IMR-90 (cell line): Measurements from ENCODE around the gene TSEN34. TPM values are rescaled to one million over a fixed set of nuclear protein-coding genes. Genes with fewer than 3 reads are reported as not detected.

Experiments
- ATAC-seq: fragments of 200-7000 bp; cut with Tn5 transposase; 2 replicates; pipeline ENCODE4 v1.9.1; 2020; ENCODE audit warnings: low read depth, mild to moderate bottlenecking, moderate library complexity
- BruUV-seq: library from RNA; stranded (reverse); fragments of 400-500 nt; replicated peaks from 2 replicates; lab custom pipeline; 2021; lab: Mats Ljungman, UMichigan
- CTCF ChIA-PET: fragments of 300-600 bp; formaldehyde crosslinking; extraction: SDS; loops from one replicate; lab custom pipeline; 2021; ENCODE audit warnings: antibody characterized with exemption; lab: Yijun Ruan, JAX
- POLR2A ChIA-PET: fragments of 300-600 bp; sonication (Branson Sonifier 250); formaldehyde crosslinking; loops from one replicate; lab custom pipeline; 2022; ENCODE audit warnings: antibody characterized with exemption; ENCODE audit not compliant: unreplicated experiment; lab: Charles Lee
- DNase-seq: peaks from one replicate; pipeline ENCODE4 v3.0.0; 2013
- H2AFZ ChIP-seq: replicated peaks from 2 replicates; pipeline ENCODE3; 2013; ENCODE audit warnings: low read length, mild to moderate bottlenecking; ENCODE audit not compliant: poor library complexity
- H2AK5ac ChIP-seq: 2 replicates; pipeline ENCODE4 v1.6.1; 2013; ENCODE audit warnings: low read depth, low read length, inconsistent platforms
- H2AK9ac ChIP-seq: replicated peaks from 2 replicates; pipeline ENCODE3; 2013; ENCODE audit warnings: mild to moderate bottlenecking, low read depth, low read length, moderate library complexity; ENCODE audit not compliant: poor library complexity
- H2BK120ac ChIP-seq: 2 replicates; pipeline ENCODE4 v1.6.1; 2013; ENCODE audit warnings: low read depth, low read length, inconsistent platforms
- H2BK15ac ChIP-seq: 3 replicates; pipeline ENCODE4 v1.6.1; 2013; ENCODE audit warnings: low read depth, low read length, inconsistent platforms
- H2BK20ac ChIP-seq: 2 replicates; pipeline ENCODE4 v1.6.1; 2013; ENCODE audit warnings: low read depth, mild to moderate bottlenecking, inconsistent platforms, low read length, moderate library complexity
- H2BK5ac ChIP-seq: 2 replicates; pipeline ENCODE4 v1.6.1; 2013; ENCODE audit warnings: mild to moderate bottlenecking, low read depth, low read length, inconsistent platforms; ENCODE audit not compliant: poor library complexity, severe bottlenecking
- H3K14ac ChIP-seq: replicated peaks from 2 replicates; pipeline ENCODE4 v1.6.1; 2013; ENCODE audit warnings: low read depth, low read length, inconsistent platforms
- H3K18ac ChIP-seq: 2 replicates; pipeline ENCODE4 v1.6.1; 2013; ENCODE audit warnings: low read depth, low read length, control low read depth
- H3K23ac ChIP-seq: 2 replicates; pipeline ENCODE4 v1.6.1; 2013; ENCODE audit warnings: low read depth, low read length, inconsistent platforms
- H3K27ac ChIP-seq: 2 replicates; pipeline ENCODE4 v1.5.1; 2013; ENCODE audit warnings: mild to moderate bottlenecking, control low read depth, low read length; ENCODE audit not compliant: insufficient read depth
- H3K27me3 ChIP-seq: 2 replicates; pipeline ENCODE4 v1.6.1; 2013; ENCODE audit warnings: low read length; ENCODE audit not compliant: control insufficient read depth, insufficient read depth
- H3K36me3 ChIP-seq: 2 replicates; pipeline ENCODE4 v1.6.1; 2013; ENCODE audit warnings: low read length, mixed read lengths; ENCODE audit not compliant: control insufficient read depth, insufficient read depth
- H3K4ac ChIP-seq: 2 replicates; pipeline ENCODE4 v1.6.1; 2013; ENCODE audit warnings: low read depth, low read length, inconsistent platforms
- H3K4me1 ChIP-seq: 2 replicates; pipeline ENCODE4 v1.6.1; 2013; ENCODE audit warnings: low read length, mixed read lengths; ENCODE audit not compliant: control insufficient read depth, insufficient read depth
- H3K4me2 ChIP-seq: 2 replicates; pipeline ENCODE4 v1.6.1; 2013; ENCODE audit warnings: low read depth, mild to moderate bottlenecking, control low read depth, low read length, moderate library complexity
- H3K4me3 ChIP-seq: 2 replicates; pipeline ENCODE4 v1.5.1; 2013; ENCODE audit warnings: low read depth, mild to moderate bottlenecking, control low read depth, low read length, moderate library complexity; ENCODE audit not compliant: insufficient read depth
- H3K56ac ChIP-seq: 2 replicates; pipeline ENCODE4 v1.6.1; 2013; ENCODE audit warnings: low read length, inconsistent platforms; ENCODE audit not compliant: insufficient read depth; ENCODE audit errors: extremely low read depth
- H3K79me1 ChIP-seq, 2 experiments: 2 replicates each; pipeline ENCODE4 v1.6.1; 2013; ENCODE audit warnings: low read length in 2 of 2, inconsistent platforms in 1 of 2, low read depth in 1 of 2
- H3K9ac ChIP-seq: 2 replicates; pipeline ENCODE4 v1.6.1; 2013; ENCODE audit warnings: low read depth, low read length, control low read depth
- H3K9me1 ChIP-seq: 2 replicates; pipeline ENCODE4 v1.6.1; 2013; ENCODE audit warnings: low read length, inconsistent platforms; ENCODE audit not compliant: insufficient read depth
- H3K9me3 ChIP-seq: 2 replicates; pipeline ENCODE4 v1.6.1; 2013; ENCODE audit warnings: low read length; ENCODE audit not compliant: control insufficient read depth, insufficient read depth
- H4K20me1 ChIP-seq: 2 replicates; pipeline ENCODE4 v1.6.1; 2013; ENCODE audit warnings: low read length, inconsistent platforms; ENCODE audit not compliant: insufficient read depth
- H4K5ac ChIP-seq: 2 replicates; pipeline ENCODE4 v1.6.1; 2013; ENCODE audit warnings: mild to moderate bottlenecking, low read depth, low read length, control low read depth
- H4K8ac ChIP-seq, 2 experiments: 2 replicates each; pipeline ENCODE4 v1.6.1; 2013; ENCODE audit warnings: low read depth in 2 of 2, low read length in 2 of 2, control low read depth in 1 of 2, inconsistent platforms in 1 of 2
- H4K91ac ChIP-seq: 2 replicates; pipeline ENCODE4 v1.6.1; 2013; ENCODE audit warnings: low read depth, low read length, inconsistent platforms; ENCODE audit not compliant: insufficient read depth
- MAFK ChIP-seq: IDR thresholded peaks from 2 replicates; pipeline ENCODE4 v1.6.1; 2012; ENCODE audit warnings: low read depth, low read length, improper control_type of control experiment
- WGBS, 2 experiments: methylation state at CpG; one replicate each; pipeline versions ENCODE4 v1.1.5 to v1.1.7; 2013; ENCODE audit warnings: missing lambda C conversion rate in 2 of 2; ENCODE audit not compliant: insufficient read length in 1 of 2; ENCODE audit errors: extremely low coverage in 2 of 2; 5-methylcytosine and 5-hydroxymethylcytosine counted together
- dilution Hi-C: fragments of 300-500 bp; cut with HindIII; formaldehyde crosslinking; loops from one replicate; pipeline ENCODE4 v1.14.3; 2018; ENCODE audit warnings: low sequenced_read_pairs; ENCODE audit not compliant: unreplicated experiment
- in situ Hi-C: fragments of 300-500 bp; cut with MboI; formaldehyde crosslinking; loops from 3 replicates; pipeline ENCODE4 v1.14.3; 2019; ENCODE audit warnings: low sequenced_read_pairs, inconsistent platforms, mixed read lengths
- intact Hi-C: fragments of 100-400 bp; cut with micrococcal nuclease; formaldehyde crosslinking; loops from 2 replicates; pipeline ENCODE4 v1.10.0; 2022
- polyA plus RNA-seq, 3 experiments: library from polyadenylated mRNA; depleted of rRNA; stranded (reverse); fragments of >200 nt; gene quantifications; 2 replicates each; pipeline ENCODE4 v1.2.3, GENCODE V29; 2012; ENCODE audit warnings: low replicate concordance in 1 of 3
- total RNA-seq: library from RNA; depleted of rRNA; stranded (reverse); fragments of >200 nt; gene quantifications from 2 replicates; pipeline ENCODE4 v1.2.3, GENCODE V29; 2012

The TSEN34 gene
- total and polyA plus RNA-seq, 2 of the 4 experiments (the other 2 are of a cell fraction) = 32.1 to 69.4 TPM

GRCh38 chr19:54203151-54203611, 12.1 kb downstream of the TSEN34 start:
- dilution Hi-C loops = no loop called here
- Histone ChIP-seq H2BK120ac (no peak overlapping the region), H3K9me3 (no peaks in the 10 kb centered on the region), H2BK5ac (no peak overlapping the region), H3K4me2 (no peak overlapping the region), H3K4me3 (no peak overlapping the region), H2AFZ (no peak overlapping the region), H3K9me1 (peaks cover 18% of the 10 kb centered on the region), H3K36me3 (peaks cover 57% of the 10 kb centered on the region), H3K4me1 (peaks cover 12% of the 10 kb centered on the region), H3K9ac (0 out of 2 replicates have a peak overlapping the region, but pooled peaks have one; percentile 51), H2BK20ac (no peak overlapping the region), H4K20me1 (peaks cover 75% of the 10 kb centered on the region), H3K4ac (no peak overlapping the region), H3K18ac (no peak overlapping the region), H4K5ac (no peak overlapping the region), H3K27ac (no peak overlapping the region), H2AK9ac (no peak overlapping the region), H4K8ac (no peak overlapping the region), H3K56ac (no peak overlapping the region), H3K23ac (no peak overlapping the region), H3K79me1 (peaks cover 11 to 71% of the 10 kb centered on the region in 2 experiments), H2AK5ac (no peak overlapping the region), H3K27me3 (no peaks in the 10 kb centered on the region), H2BK15ac (no peak overlapping the region), H4K91ac (no peak overlapping the region), H3K14ac (no peak overlapping the region)
- DNase-seq (peak; percentile 13), ATAC-seq (no peak)
- 61% methylated on average over 7 of the region's 9 CpGs; no CpG with 5 or more reads in 1 of the 2 experiments for WGBS, 2 experiments
- no peak for TF ChIP-seq MAFK
- no TSS peak for BruUV-seq
- in situ Hi-C loops = loop anchor here (10.0 kb wide), 1 partner anchor 252 kb away; no protein-coding TSS in a partner anchor
- POLR2A ChIA-PET = interaction anchor here (0.6 kb wide), 1 partner anchor 22 kb away, joined by 4 read pairs; no protein-coding TSS in a partner anchor
- intact Hi-C loops = no loop called here
- CTCF ChIA-PET = no interaction called here
